ENCODE data around the gene SNRPB. TPM values are rescaled to one million over a fixed set of nuclear protein-coding genes. Genes with fewer than 3 reads are reported as not detected.

The SNRPB gene
- total and polyA plus RNA-seq, 2 of the 13 experiments (the other 11 are each of a cell fraction or from before 2014, with no cell fraction given): 473 to 844 TPM

GRCh38 chr20:2475850-2476741 lies 5.5 kb upstream of the SNRPB start (continued):
- no peak; the same call in none of the 2 replicates for TF ChIP-seq ZNF318 (CRISPR knock-in tag; IDR thresholded peaks at IDR 0.05)
- peak; percentile 76; the same call in 1 of the 2 replicates for TF ChIP-seq ZNF737 (CRISPR knock-in tag; IDR thresholded peaks at IDR 0.05; ENCODE audit: borderline replicate concordance)
- peak; percentile 99 for TF ChIP-seq FOXO1 (CRISPR knock-in tag; IDR thresholded peaks at IDR 0.05)
- no peak for TF ChIP-seq PAX8 (CRISPR knock-in tag; IDR thresholded peaks at IDR 0.05; ENCODE audit: borderline replicate concordance)
- TF ChIP-seq KLF15 (CRISPR knock-in tag; IDR thresholded peaks at IDR 0.05; ENCODE audit: borderline replicate concordance): 0 out of 2 replicates have a peak, but pooled peaks have one; percentile 42
- TF ChIP-seq MTF1 (CRISPR knock-in tag; IDR thresholded peaks at IDR 0.05): no peak
- TF ChIP-seq KMT2B (CRISPR knock-in tag; IDR thresholded peaks at IDR 0.05): peak; percentile 50; the same call in 1 of the 2 replicates
- TF ChIP-seq EP300 (IDR thresholded peaks at IDR 0.05; ENCODE audit: low read depth in 2 of 2, low read length in 2 of 2): peak; percentile 24 to 69; a peak in 1 of 4 replicates
- TF ChIP-seq EP300 (CRISPR knock-in tag; IDR thresholded peaks at IDR 0.05; ENCODE audit: borderline replicate concordance): peak; percentile 50; the same call in 1 of the 2 replicates
- TF ChIP-seq ETS1 (CRISPR knock-in tag; IDR thresholded peaks at IDR 0.05): no peak
- TF ChIP-seq ZNF282 (IDR thresholded peaks at IDR 0.05; ENCODE audit: partially characterized antibody): no peak
- peak; percentile 42 for TF ChIP-seq JARID2 (CRISPR knock-in tag; IDR thresholded peaks at IDR 0.05; ENCODE audit: insufficient replicate concordance)
- TF ChIP-seq MED13 (CRISPR knock-in tag; IDR thresholded peaks at IDR 0.05): no peak
- TF ChIP-seq REL (CRISPR knock-in tag; conservative IDR thresholded peaks at IDR 0.05): no peak
- TF ChIP-seq ZNF770 (CRISPR knock-in tag; IDR thresholded peaks at IDR 0.05): peak; percentile 82
- no peak for TF ChIP-seq NAIF1 (CRISPR knock-in tag; IDR thresholded peaks at IDR 0.05; ENCODE audit: borderline replicate concordance)
- no peak for TF ChIP-seq ZMYM2 (CRISPR knock-in tag; IDR thresholded peaks at IDR 0.05)
